Testis (tissue), 5 donors: ENCODE results near the gene IGSF6. TPM values are rescaled to one million over a fixed set of nuclear protein-coding genes. Genes with fewer than 3 reads are reported as not detected.

ENCODE experiments used
- DNase-seq: peaks from one replicate; pipeline ENCODE4 v3.0.0-alpha.2; 2019
- H3K27ac ChIP-seq, 2 donors: fragments of 200-600 bp; sonication (generic); one replicate each; pipeline ENCODE4 v1.5.1; 2019
- H3K27me3 ChIP-seq: fragments of 200-600 bp; sonication (generic); one replicate; pipeline ENCODE4 v1.5.1; 2019
- H3K36me3 ChIP-seq: fragments of 200-600 bp; sonication (generic); one replicate; pipeline ENCODE4 v1.5.1; 2017; ENCODE audit warnings: low read depth; ENCODE audit errors: missing control alignments
- H3K4me1 ChIP-seq: fragments of 200-600 bp; sonication (generic); one replicate; pipeline ENCODE4 v1.5.1; 2019
- H3K4me3 ChIP-seq, 2 donors: fragments of 200-600 bp; sonication (generic); one replicate each; pipeline ENCODE4 v1.5.1; 2017 to 2019
- H3K9me3 ChIP-seq: fragments of 200-600 bp; sonication (generic); one replicate; pipeline ENCODE4 v1.5.1; 2017
- CTCF ChIP-seq, 3 experiments: fragments of 450-650 bp in 2 of 3; fragments of 200-600 bp in 1 of 3; sonication (generic) in 1 of 3; IDR thresholded peaks; one replicate each; pipeline ENCODE4 v1.5.1; 2016 to 2019; ENCODE audit warnings: antibody characterized with exemption in 3 of 3, mild to moderate bottlenecking in 2 of 3, moderate library complexity in 1 of 3
- POLR2A ChIP-seq: fragments of 450-650 bp; IDR thresholded peaks from one replicate; pipeline ENCODE4 v1.6.1; 2017; ENCODE audit warnings: antibody characterized with exemption, mild to moderate bottlenecking, moderate library complexity
- WGBS, 2 donors: methylation state at CpG; one replicate each; pipeline ENCODE4 v1.1.5; 2018; 5-methylcytosine and 5-hydroxymethylcytosine counted together
- intact Hi-C: fragments of 100-400 bp; cut with DNase I; formaldehyde crosslinking; loops from one replicate; pipeline ENCODE4 v1.15.1; 2023; ENCODE audit warnings: low total_unique reads
- long read RNA-seq, 2 donors: transcript quantifications; one replicate each; lab custom pipeline, GENCODE V29; 2026
- polyA plus RNA-seq: library from polyadenylated mRNA; stranded (reverse); fragments of 350-450 nt; fragmentation: Illumina TruSeq; extraction: RNeasy Lipid Tissue Mini Kit (QIAGEN cat#74804); gene quantifications from one replicate; pipeline ENCODE4 v1.2.3, GENCODE V29; 2014; ENCODE audit warnings: low read depth, low replicate concordance; ENCODE audit not compliant: insufficient read depth
- total RNA-seq, 2 donors: library from RNA; depleted of rRNA; stranded (reverse); fragments of >200 nt; gene quantifications; one replicate each; pipeline ENCODE4 v1.2.3, GENCODE V29; 2016

Gene IGSF6
- under 1 TPM in 1 of 2 donors, not detected in 1; 0.81 TPM for total RNA-seq
- polyA plus RNA-seq = 1.4 TPM
- long read RNA-seq, donor 1, partial matches to known transcripts = 0 of 1 reads
- long read RNA-seq, donor 1, other reads (novel, unspliced or antisense) = 0 of 1 reads
- long read RNA-seq, donor 2 = 0 reads

GRCh38 chr16:21652453-21652852 is at the start of gene IGSF6:
TSS of gene IGSF6 (minus strand) at chr16:21652608. CDS start at chr16:21652598, 10 bp downstream.
- H3K4me1 ChIP-seq = peaks cover 8% of the 10 kb centered on the region
- H3K36me3 ChIP-seq = no peaks in the 10 kb centered on the region
- TF ChIP-seq POLR2A (no peak), CTCF (IDR thresholded peaks at IDR 0.05) (no peak)
- intact Hi-C loops = no loop called here
- H3K4me3 ChIP-seq = no peak within 1 kb of the TSS
- whole genome bisulfite sequencing, 2 donors = 92 to 93% methylated on average over 6 of the region's 6 CpGs
- H3K9me3 ChIP-seq = no peaks in the 10 kb centered on the region
- H3K27ac ChIP-seq = no peak within 1 kb of the TSS
- H3K27me3 ChIP-seq = no peaks in the 10 kb centered on the region
- DNase-seq = no peak

GRCh38 chr16:21701271-21701670 is 48.9 kb upstream of the IGSF6 start:
- intact Hi-C loops = no loop called here
- 26 to 39% methylated on average over 2 of the region's 2 CpGs for WGBS, 2 donors
- H3K9me3 ChIP-seq = no peaks in the 10 kb centered on the region

GRCh38 chr16:21698169-21699032 is 46.0 kb upstream of the IGSF6 start:
- TF ChIP-seq POLR2A = no peak
- TF ChIP-seq CTCF (IDR thresholded peaks at IDR 0.05) = no peak
- 79 to 80% methylated on average over 9 of the region's 9 CpGs for WGBS, 2 donors
- DNase-seq = no peak
- Histone ChIP-seq H3K4me3 (no peak overlapping the region), H3K9me3 (no peaks in the 10 kb centered on the region), H3K27me3 (no peaks in the 10 kb centered on the region), H3K27ac (no peak overlapping the region), H3K36me3 (no peaks in the 10 kb centered on the region), H3K4me1 (no peaks in the 10 kb centered on the region)
- intact Hi-C loops = no loop called here

More at GRCh38 chr16:21701271-21701670, 48.9 kb upstream of the IGSF6 start:
- Histone ChIP-seq H3K27me3 (no peaks in the 10 kb centered on the region), H3K4me3 (no peak overlapping the region), H3K4me1 (no peaks in the 10 kb centered on the region), H3K36me3 (no peaks in the 10 kb centered on the region), H3K27ac (no peak overlapping the region)
- no peak for TF ChIP-seq POLR2A
- TF ChIP-seq CTCF (IDR thresholded peaks at IDR 0.05) = no peak
- DNase-seq = no peak

GRCh38 chr16:21697032-21697431 is 44.6 kb upstream of the IGSF6 start:
- 95 to 96% methylated on average over 5 of the region's 5 CpGs for WGBS, 2 donors
- intact Hi-C loops = no loop called here

More at GRCh38 chr16:21697032-21697431, 44.6 kb upstream of the IGSF6 start:
- TF ChIP-seq POLR2A = no peak
- no peak for TF ChIP-seq CTCF (IDR thresholded peaks at IDR 0.05)
- no peak for DNase-seq
- Histone ChIP-seq H3K36me3 (no peaks in the 10 kb centered on the region), H3K4me3 (no peak overlapping the region), H3K27ac (no peak overlapping the region), H3K9me3 (no peaks in the 10 kb centered on the region), H3K27me3 (no peaks in the 10 kb centered on the region), H3K4me1 (no peaks in the 10 kb centered on the region)
